ENCODE results near the gene PIN1. TPM values are rescaled to one million over a fixed set of nuclear protein-coding genes. Genes with fewer than 3 reads are reported as not detected.

Gene PIN1
- total and polyA plus RNA-seq, 2 of the 13 experiments (the other 11 are each of a cell fraction or from before 2014, with no cell fraction given), result 31.9 to 72.0 TPM

DNA sequence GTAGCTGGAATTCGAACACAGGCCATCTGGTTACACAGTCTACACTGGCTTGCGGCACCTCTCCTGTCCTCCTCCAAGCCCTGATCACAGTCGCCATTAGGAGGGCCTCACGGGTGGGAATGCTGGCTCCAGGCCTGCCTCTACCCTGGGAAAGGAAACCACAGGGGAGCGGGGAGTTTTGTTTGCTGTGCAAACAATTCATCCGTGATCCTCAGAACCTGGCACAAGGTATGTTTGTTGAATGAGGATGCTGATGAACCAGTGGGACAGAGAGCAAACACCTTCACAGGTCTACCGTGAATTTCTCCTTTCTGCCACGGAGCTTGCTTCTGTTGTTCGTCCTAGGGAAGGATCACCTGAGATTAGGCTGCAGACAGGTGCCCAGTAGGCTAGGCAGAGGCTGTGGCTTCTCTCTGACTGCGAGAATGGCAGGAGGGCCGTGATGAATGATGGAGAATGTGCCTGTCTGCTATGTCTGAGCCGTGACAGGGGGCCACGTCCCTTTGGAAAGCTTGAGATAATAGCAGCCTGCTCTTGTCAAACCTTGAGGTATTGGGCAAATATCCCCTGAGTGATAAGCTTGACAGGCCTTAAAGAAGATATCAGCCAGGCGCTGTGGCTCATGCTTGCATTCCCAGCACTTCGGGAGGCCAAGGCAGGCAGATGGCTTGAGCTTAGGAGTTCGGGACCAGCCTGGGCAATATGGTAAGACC, 36.7 kb downstream of the PIN1 start (continued):
- TF ChIP-seq, protein P1, sequence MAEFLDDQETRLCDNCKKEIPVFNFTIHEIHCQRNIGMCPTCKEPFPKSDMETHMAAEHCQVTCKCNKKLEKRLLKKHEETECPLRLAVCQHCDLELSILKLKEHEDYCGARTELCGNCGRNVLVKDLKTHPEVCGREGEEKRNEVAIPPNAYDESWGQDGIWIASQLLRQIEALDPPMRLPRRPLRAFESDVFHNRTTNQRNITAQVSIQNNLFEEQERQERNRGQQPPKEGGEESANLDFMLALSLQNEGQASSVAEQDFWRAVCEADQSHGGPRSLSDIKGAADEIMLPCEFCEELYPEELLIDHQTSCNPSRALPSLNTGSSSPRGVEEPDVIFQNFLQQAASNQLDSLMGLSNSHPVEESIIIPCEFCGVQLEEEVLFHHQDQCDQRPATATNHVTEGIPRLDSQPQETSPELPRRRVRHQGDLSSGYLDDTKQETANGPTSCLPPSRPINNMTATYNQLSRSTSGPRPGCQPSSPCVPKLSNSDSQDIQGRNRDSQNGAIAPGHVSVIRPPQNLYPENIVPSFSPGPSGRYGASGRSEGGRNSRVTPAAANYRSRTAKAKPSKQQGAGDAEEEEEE (CRISPR knock-in tag; IDR thresholded peaks at IDR 0.05; ENCODE audit: borderline replicate concordance), result no peak
- 0 out of 2 replicates have a peak, but pooled peaks have one; percentile 20 for TF ChIP-seq MIXL1 (CRISPR knock-in tag; IDR thresholded peaks at IDR 0.05)
- TF ChIP-seq, protein P2, sequence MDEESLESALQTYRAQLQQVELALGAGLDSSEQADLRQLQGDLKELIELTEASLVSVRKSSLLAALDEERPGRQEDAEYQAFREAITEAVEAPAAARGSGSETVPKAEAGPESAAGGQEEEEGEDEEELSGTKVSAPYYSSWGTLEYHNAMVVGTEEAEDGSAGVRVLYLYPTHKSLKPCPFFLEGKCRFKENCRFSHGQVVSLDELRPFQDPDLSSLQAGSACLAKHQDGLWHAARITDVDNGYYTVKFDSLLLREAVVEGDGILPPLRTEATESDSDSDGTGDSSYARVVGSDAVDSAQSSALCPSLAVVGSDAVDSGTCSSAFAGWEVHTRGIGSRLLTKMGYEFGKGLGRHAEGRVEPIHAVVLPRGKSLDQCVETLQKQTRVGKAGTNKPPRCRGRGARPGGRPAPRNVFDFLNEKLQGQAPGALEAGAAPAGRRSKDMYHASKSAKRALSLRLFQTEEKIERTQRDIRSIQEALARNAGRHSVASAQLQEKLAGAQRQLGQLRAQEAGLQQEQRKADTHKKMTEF (CRISPR knock-in tag; IDR thresholded peaks at IDR 0.05), result no peak
- no peak for TF ChIP-seq HOXA3 (CRISPR knock-in tag; IDR thresholded peaks at IDR 0.05)
- no peak for TF ChIP-seq ZNF264 (CRISPR knock-in tag; IDR thresholded peaks at IDR 0.05)
- TF ChIP-seq ZNF703 (CRISPR knock-in tag; IDR thresholded peaks at IDR 0.05; ENCODE audit: borderline replicate concordance), result no peak
- 0 out of 2 replicates have a peak, but pooled peaks have one; percentile 2 for TF ChIP-seq ZNF121 (CRISPR knock-in tag; IDR thresholded peaks at IDR 0.05)
- no peak for TF ChIP-seq ZNF441 (CRISPR knock-in tag; IDR thresholded peaks at IDR 0.05; ENCODE audit: borderline replicate concordance)
- no peak for TF ChIP-seq ZNF761 (CRISPR knock-in tag; conservative IDR thresholded peaks at IDR 0.05)
- TF ChIP-seq ZBTB20 (CRISPR knock-in tag; IDR thresholded peaks at IDR 0.05; ENCODE audit: borderline replicate concordance, low read depth), result no peak
- TF ChIP-seq ZBTB7A (CRISPR knock-in tag; IDR thresholded peaks at IDR 0.05), result peak; percentile 22; the same call in 1 of the 2 replicates
- TF ChIP-seq, protein P3, sequence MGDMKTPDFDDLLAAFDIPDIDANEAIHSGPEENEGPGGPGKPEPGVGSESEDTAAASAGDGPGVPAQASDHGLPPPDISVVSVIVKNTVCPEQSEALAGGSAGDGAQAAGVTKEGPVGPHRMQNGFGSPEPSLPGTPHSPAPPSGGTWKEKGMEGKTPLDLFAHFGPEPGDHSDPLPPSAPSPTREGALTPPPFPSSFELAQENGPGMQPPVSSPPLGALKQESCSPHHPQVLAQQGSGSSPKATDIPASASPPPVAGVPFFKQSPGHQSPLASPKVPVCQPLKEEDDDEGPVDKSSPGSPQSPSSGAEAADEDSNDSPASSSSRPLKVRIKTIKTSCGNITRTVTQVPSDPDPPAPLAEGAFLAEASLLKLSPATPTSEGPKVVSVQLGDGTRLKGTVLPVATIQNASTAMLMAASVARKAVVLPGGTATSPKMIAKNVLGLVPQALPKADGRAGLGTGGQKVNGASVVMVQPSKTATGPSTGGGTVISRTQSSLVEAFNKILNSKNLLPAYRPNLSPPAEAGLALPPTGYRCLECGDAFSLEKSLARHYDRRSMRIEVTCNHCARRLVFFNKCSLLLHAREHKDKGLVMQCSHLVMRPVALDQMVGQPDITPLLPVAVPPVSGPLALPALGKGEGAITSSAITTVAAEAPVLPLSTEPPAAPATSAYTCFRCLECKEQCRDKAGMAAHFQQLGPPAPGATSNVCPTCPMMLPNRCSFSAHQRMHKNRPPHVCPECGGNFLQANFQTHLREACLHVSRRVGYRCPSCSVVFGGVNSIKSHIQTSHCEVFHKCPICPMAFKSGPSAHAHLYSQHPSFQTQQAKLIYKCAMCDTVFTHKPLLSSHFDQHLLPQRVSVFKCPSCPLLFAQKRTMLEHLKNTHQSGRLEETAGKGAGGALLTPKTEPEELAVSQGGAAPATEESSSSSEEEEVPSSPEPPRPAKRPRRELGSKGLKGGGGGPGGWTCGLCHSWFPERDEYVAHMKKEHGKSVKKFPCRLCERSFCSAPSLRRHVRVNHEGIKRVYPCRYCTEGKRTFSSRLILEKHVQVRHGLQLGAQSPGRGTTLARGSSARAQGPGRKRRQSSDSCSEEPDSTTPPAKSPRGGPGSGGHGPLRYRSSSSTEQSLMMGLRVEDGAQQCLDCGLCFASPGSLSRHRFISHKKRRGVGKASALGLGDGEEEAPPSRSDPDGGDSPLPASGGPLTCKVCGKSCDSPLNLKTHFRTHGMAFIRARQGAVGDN (CRISPR knock-in tag; IDR thresholded peaks at IDR 0.05), result no peak
- 0 out of 2 replicates have a peak, but pooled peaks have one; percentile 31 for TF ChIP-seq THAP11 (CRISPR knock-in tag; IDR thresholded peaks at IDR 0.05)
- TF ChIP-seq ZNF446 (CRISPR knock-in tag; IDR thresholded peaks at IDR 0.05), result no peak
- TF ChIP-seq, protein P4, sequence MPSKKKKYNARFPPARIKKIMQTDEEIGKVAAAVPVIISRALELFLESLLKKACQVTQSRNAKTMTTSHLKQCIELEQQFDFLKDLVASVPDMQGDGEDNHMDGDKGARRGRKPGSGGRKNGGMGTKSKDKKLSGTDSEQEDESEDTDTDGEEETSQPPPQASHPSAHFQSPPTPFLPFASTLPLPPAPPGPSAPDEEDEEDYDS (CRISPR knock-in tag; IDR thresholded peaks at IDR 0.05), result no peak
- TF ChIP-seq, protein P5, sequence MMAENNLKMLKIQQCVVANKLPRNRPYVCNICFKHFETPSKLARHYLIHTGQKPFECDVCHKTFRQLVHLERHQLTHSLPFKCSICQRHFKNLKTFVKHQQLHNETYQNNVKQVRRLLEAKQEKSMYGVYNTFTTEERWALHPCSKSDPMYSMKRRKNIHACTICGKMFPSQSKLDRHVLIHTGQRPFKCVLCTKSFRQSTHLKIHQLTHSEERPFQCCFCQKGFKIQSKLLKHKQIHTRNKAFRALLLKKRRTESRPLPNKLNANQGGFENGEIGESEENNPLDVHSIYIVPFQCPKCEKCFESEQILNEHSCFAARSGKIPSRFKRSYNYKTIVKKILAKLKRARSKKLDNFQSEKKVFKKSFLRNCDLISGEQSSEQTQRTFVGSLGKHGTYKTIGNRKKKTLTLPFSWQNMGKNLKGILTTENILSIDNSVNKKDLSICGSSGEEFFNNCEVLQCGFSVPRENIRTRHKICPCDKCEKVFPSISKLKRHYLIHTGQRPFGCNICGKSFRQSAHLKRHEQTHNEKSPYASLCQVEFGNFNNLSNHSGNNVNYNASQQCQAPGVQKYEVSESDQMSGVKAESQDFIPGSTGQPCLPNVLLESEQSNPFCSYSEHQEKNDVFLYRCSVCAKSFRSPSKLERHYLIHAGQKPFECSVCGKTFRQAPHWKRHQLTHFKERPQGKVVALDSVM (CRISPR knock-in tag; IDR thresholded peaks at IDR 0.05), result 0 out of 2 replicates have a peak, but pooled peaks have one; percentile 21
- TF ChIP-seq TOPORS (CRISPR knock-in tag; IDR thresholded peaks at IDR 0.05), result no peak
- no peak for TF ChIP-seq MEF2D (CRISPR knock-in tag; IDR thresholded peaks at IDR 0.05)
- TF ChIP-seq ARHGAP35 (CRISPR knock-in tag; IDR thresholded peaks at IDR 0.05; ENCODE audit: borderline replicate concordance), result no peak
